Mammary epithelial cell (primary cell): Measurements from ENCODE around the gene GLYATL2.

Experiments
- EZH2 ChIP-seq: IDR thresholded peaks from 2 replicates; pipeline ENCODE4 v1.6.1; 2012; ENCODE audit warnings: low read length, inconsistent platforms, borderline replicate concordance
- TF ChIP-seq, protein P1 (sequence below), 2 donors: IDR thresholded peaks in 1 of 2; conservative IDR thresholded peaks in 1 of 2; 2 replicates each; pipeline ENCODE4 v1.5.1; 2011 to 2012; ENCODE audit warnings: inconsistent platforms in 2 of 2, low read length in 2 of 2, mild to moderate bottlenecking in 2 of 2, control low read depth in 1 of 2, low read depth in 1 of 2; ENCODE audit not compliant: insufficient read depth in 1 of 2; ENCODE audit errors: extremely low read depth in 1 of 2

DNA sequence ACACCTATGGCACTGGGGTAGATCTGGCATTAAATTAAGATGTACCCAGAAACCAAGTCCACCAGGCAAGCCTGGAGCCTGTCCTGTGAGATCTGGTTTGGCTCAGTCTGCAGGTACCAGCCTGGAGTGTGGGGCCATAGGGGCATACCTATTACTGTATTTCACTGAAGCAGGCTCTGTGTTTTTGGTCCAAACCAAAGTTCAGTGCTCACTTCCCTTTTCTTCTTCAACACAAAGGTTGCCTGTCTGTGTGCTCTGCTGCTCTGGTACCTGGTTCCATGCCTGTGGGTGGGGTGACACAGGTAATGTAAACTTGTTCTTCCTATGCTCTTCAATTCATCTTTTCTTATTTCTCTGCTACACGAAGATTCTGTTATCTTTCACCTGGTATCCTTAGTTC lies 19.8 kb upstream of the GLYATL2 start:
- TF ChIP-seq, protein P1, sequence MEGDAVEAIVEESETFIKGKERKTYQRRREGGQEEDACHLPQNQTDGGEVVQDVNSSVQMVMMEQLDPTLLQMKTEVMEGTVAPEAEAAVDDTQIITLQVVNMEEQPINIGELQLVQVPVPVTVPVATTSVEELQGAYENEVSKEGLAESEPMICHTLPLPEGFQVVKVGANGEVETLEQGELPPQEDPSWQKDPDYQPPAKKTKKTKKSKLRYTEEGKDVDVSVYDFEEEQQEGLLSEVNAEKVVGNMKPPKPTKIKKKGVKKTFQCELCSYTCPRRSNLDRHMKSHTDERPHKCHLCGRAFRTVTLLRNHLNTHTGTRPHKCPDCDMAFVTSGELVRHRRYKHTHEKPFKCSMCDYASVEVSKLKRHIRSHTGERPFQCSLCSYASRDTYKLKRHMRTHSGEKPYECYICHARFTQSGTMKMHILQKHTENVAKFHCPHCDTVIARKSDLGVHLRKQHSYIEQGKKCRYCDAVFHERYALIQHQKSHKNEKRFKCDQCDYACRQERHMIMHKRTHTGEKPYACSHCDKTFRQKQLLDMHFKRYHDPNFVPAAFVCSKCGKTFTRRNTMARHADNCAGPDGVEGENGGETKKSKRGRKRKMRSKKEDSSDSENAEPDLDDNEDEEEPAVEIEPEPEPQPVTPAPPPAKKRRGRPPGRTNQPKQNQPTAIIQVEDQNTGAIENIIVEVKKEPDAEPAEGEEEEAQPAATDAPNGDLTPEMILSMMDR (conservative IDR thresholded peaks at IDR 0.05 in 1 of 2, IDR thresholded peaks at IDR 0.05 in 1 of 2; ENCODE audit: extremely low read depth in 1 of 2, insufficient read depth in 1 of 2, low read depth in 1 of 2, low read length in 2 of 2) = no peak
- TF ChIP-seq EZH2 = no peak
